ENCODE results near the gene CBR3. TPM values are rescaled to one million over a fixed set of nuclear protein-coding genes. Genes with fewer than 3 reads are reported as not detected.

Gene CBR3
- total and polyA plus RNA-seq, 2 of the 13 experiments (the other 11 are each of a cell fraction or from before 2014, with no cell fraction given) = not detected

DNA sequence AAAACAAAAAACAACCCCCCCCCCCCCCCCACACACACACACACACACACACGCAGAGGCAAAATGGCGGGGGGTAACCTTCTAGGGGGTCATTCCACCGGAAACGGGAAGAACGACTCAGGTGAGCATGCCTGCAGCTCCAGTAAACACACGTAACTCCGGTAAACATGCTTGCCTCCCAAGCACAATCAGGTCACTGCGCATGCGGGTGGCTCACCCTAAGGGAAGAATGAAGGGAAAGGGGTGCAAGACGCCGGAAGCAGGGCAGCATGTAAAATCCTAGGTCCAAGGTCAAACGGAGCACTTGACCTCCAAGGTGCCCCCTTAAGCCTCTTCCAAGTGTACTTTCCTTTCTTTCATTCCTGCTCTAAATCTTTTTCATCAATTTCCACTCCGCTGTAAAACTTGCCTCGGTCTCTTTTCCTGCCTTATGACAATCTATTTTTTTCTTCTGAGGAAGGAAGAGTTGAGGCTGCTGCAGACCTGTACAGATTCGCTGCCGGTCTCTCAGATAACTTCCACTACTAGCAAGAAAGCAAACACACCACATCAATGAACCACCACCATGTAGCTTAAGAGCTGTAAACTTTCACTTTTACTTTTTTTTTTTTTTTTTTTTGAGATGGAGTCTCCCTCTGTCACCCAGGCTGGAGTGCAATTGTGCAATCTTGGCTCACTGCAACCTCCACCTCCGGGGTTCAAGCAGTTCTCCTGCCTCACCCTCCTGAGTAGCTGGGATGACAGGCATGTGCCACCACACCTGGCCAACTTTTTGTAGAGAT, 21.0 kb upstream of the CBR3 start (continued):
- TF ChIP-seq, protein P1, sequence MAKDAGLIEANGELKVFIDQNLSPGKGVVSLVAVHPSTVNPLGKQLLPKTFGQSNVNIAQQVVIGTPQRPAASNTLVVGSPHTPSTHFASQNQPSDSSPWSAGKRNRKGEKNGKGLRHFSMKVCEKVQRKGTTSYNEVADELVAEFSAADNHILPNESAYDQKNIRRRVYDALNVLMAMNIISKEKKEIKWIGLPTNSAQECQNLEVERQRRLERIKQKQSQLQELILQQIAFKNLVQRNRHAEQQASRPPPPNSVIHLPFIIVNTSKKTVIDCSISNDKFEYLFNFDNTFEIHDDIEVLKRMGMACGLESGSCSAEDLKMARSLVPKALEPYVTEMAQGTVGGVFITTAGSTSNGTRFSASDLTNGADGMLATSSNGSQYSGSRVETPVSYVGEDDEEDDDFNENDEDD (CRISPR knock-in tag; IDR thresholded peaks at IDR 0.05; ENCODE audit: borderline replicate concordance) = peak; percentile 29; the same call in 1 of the 2 replicates
- TF ChIP-seq AHR (CRISPR knock-in tag; IDR thresholded peaks at IDR 0.05) (no peak), ETV6 (CRISPR knock-in tag; conservative IDR thresholded peaks at IDR 0.05) (no peak), FOXK2 (IDR thresholded peaks at IDR 0.05) (0 out of 2 replicates have a peak, but pooled peaks have one; percentile 51), CREB1 (IDR thresholded peaks at IDR 0.05) (no peak), CREB1 (CRISPR knock-in tag; IDR thresholded peaks at IDR 0.05) (0 out of 2 replicates have a peak, but pooled peaks have one; percentile 25), IKZF4 (CRISPR knock-in tag; IDR thresholded peaks at IDR 0.05; ENCODE audit: borderline replicate concordance, low read depth, not compliant biosample characterization) (no peak), ZNF839 (CRISPR knock-in tag; IDR thresholded peaks at IDR 0.05; ENCODE audit: borderline replicate concordance) (no peak), ZNF431 (CRISPR knock-in tag; IDR thresholded peaks at IDR 0.05; ENCODE audit: borderline replicate concordance, low read depth) (no peak), HNRNPUL1 (IDR thresholded peaks at IDR 0.05; ENCODE audit: low read depth, low read length) (no peak), MBD4 (IDR thresholded peaks at IDR 0.05; ENCODE audit: borderline replicate concordance, low read length) (no peak), DR1 (CRISPR knock-in tag; IDR thresholded peaks at IDR 0.05) (no peak), ZNF766 (CRISPR knock-in tag; IDR thresholded peaks at IDR 0.05; ENCODE audit: borderline replicate concordance) (no peak), CC2D1A (CRISPR knock-in tag; IDR thresholded peaks at IDR 0.05) (no peak), SRSF1 (optimal IDR thresholded peaks at IDR 0.05; ENCODE audit: low read depth, low read length) (no peak), TCF7L2 (IDR thresholded peaks at IDR 0.05; ENCODE audit: low read depth, low read length) (no peak), YEATS2 (CRISPR knock-in tag; IDR thresholded peaks at IDR 0.05; ENCODE audit: borderline replicate concordance) (no peak), NFATC3 (CRISPR knock-in tag; IDR thresholded peaks at IDR 0.05) (no peak)
- TF ChIP-seq, protein P2, sequence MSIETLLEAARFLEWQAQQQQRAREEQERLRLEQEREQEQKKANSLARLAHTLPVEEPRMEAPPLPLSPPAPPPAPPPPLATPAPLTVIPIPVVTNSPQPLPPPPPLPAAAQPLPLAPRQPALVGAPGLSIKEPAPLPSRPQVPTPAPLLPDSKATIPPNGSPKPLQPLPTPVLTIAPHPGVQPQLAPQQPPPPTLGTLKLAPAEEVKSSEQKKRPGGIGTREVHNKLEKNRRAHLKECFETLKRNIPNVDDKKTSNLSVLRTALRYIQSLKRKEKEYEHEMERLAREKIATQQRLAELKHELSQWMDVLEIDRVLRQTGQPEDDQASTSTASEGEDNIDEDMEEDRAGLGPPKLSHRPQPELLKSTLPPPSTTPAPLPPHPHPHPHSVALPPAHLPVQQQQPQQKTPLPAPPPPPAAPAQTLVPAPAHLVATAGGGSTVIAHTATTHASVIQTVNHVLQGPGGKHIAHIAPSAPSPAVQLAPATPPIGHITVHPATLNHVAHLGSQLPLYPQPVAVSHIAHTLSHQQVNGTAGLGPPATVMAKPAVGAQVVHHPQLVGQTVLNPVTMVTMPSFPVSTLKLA (IDR thresholded peaks at IDR 0.05) = 0 out of 2 replicates have a peak, but pooled peaks have one; percentile 8
- TF ChIP-seq, protein P3, sequence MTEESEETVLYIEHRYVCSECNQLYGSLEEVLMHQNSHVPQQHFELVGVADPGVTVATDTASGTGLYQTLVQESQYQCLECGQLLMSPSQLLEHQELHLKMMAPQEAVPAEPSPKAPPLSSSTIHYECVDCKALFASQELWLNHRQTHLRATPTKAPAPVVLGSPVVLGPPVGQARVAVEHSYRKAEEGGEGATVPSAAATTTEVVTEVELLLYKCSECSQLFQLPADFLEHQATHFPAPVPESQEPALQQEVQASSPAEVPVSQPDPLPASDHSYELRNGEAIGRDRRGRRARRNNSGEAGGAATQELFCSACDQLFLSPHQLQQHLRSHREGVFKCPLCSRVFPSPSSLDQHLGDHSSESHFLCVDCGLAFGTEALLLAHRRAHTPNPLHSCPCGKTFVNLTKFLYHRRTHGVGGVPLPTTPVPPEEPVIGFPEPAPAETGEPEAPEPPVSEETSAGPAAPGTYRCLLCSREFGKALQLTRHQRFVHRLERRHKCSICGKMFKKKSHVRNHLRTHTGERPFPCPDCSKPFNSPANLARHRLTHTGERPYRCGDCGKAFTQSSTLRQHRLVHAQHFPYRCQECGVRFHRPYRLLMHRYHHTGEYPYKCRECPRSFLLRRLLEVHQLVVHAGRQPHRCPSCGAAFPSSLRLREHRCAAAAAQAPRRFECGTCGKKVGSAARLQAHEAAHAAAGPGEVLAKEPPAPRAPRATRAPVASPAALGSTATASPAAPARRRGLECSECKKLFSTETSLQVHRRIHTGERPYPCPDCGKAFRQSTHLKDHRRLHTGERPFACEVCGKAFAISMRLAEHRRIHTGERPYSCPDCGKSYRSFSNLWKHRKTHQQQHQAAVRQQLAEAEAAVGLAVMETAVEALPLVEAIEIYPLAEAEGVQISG (CRISPR knock-in tag; IDR thresholded peaks at IDR 0.05) = no peak
- TF ChIP-seq, protein P4, sequence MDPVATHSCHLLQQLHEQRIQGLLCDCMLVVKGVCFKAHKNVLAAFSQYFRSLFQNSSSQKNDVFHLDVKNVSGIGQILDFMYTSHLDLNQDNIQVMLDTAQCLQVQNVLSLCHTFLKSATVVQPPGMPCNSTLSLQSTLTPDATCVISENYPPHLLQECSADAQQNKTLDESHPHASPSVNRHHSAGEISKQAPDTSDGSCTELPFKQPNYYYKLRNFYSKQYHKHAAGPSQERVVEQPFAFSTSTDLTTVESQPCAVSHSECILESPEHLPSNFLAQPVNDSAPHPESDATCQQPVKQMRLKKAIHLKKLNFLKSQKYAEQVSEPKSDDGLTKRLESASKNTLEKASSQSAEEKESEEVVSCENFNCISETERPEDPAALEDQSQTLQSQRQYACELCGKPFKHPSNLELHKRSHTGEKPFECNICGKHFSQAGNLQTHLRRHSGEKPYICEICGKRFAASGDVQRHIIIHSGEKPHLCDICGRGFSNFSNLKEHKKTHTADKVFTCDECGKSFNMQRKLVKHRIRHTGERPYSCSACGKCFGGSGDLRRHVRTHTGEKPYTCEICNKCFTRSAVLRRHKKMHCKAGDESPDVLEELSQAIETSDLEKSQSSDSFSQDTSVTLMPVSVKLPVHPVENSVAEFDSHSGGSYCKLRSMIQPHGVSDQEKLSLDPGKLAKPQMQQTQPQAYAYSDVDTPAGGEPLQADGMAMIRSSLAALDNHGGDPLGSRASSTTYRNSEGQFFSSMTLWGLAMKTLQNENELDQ (CRISPR knock-in tag; IDR thresholded peaks at IDR 0.05; ENCODE audit: borderline replicate concordance) = no peak
